ENCODE results near the gene KIAA1671. TPM values are rescaled to one million over a fixed set of nuclear protein-coding genes. Genes with fewer than 3 reads are reported as not detected.

Gene KIAA1671
- total and polyA plus RNA-seq, 2 donors (not counting 1 experiment from before 2014, with no cell fraction given): 0.01 to 0.02 TPM

- Mint-ChIP-seq H3K4me1 (no peaks in the 10 kb centered on the region), H3K27ac (no peak overlapping the region)
Observed at GRCh38 chr22:24972369-24972768, 19.9 kb downstream of the KIAA1671 start.

GRCh38 chr22:24973872-24974271 lies 21.4 kb downstream of the KIAA1671 start:
- no peak for ATAC-seq (ENCODE audit: low read depth)
- Mint-ChIP-seq H3K4me3 (no peak overlapping the region), H3K9me3 (ENCODE audit: insufficient read depth) (no peaks in the 10 kb centered on the region), H3K27ac (no peak overlapping the region), H3K27me3 (no peaks in the 10 kb centered on the region), H3K4me1 (no peaks in the 10 kb centered on the region)
- POLR2A ChIA-PET: no interaction called here
- no peak for DNase-seq
- no peak for TF ChIP-seq CTCF (IDR thresholded peaks at IDR 0.05)
- no peak for TF ChIP-seq EZH2 (IDR thresholded peaks at IDR 0.05; ENCODE audit: borderline replicate concordance, insufficient read depth, low read depth, low read length, poor library complexity, severe bottlenecking)
- no peak overlapping the region for H3K4me3 ChIP-seq (ENCODE audit: control extremely low read depth in 1 of 5, extremely low read depth in 1 of 5, insufficient read depth in 1 of 5, low read depth in 2 of 5, low read length in 4 of 5)
- no peak overlapping the region for H3K27ac ChIP-seq (ENCODE audit: low read length in 2 of 2)
- no peak overlapping the region for H2AFZ ChIP-seq (ENCODE audit: insufficient read depth, low read depth, low read length, poor library complexity, severe bottlenecking)
- no peaks in the 10 kb centered on the region for H3K36me3 ChIP-seq (replicated peaks in 1 of 2; ENCODE audit: control extremely low read depth in 1 of 2, control insufficient read depth in 1 of 2, extremely low read depth in 1 of 2, insufficient read depth in 2 of 2, low read length in 1 of 2)
- WGBS (ENCODE audit: insufficient coverage): 70% methylated on average over 4 of the region's 6 CpGs
- H3K9me3 ChIP-seq (ENCODE audit: control extremely low read depth in 1 of 3, control insufficient read depth in 2 of 3, insufficient read depth in 1 of 3, low read length in 2 of 3): no peaks in the 10 kb centered on the region
- CTCF ChIA-PET: interaction anchor here (0.8 kb wide), 1 partner anchor 11 kb away, joined by 3 read pairs; no protein-coding TSS in a partner anchor
- no peaks in the 10 kb centered on the region for H4K20me1 ChIP-seq (ENCODE audit: control insufficient read depth, insufficient read depth, low read length, poor library complexity, severe bottlenecking)
- H3K27me3 ChIP-seq (replicated peaks in 1 of 4; ENCODE audit: control extremely low read depth in 1 of 4, control insufficient read depth in 3 of 4, insufficient read depth in 4 of 4, low read length in 3 of 4): no peaks in the 10 kb centered on the region
- intact Hi-C loops (cut with micrococcal nuclease): no loop called here
- H3K79me2 ChIP-seq (ENCODE audit: control insufficient read depth, insufficient read depth, low read length): no peaks in the 10 kb centered on the region
- H3K9ac ChIP-seq (ENCODE audit: low read length): no peak overlapping the region
- H3K4me1 ChIP-seq (ENCODE audit: control insufficient read depth in 2 of 2, insufficient read depth in 2 of 2, low read length in 2 of 2): no peaks in the 10 kb centered on the region
- no peak overlapping the region for H3K4me2 ChIP-seq (replicated peaks; ENCODE audit: low read depth, low read length, poor library complexity, severe bottlenecking)

More at GRCh38 chr22:24972369-24972768, 19.9 kb downstream of the KIAA1671 start:
- H3K9me3 Mint-ChIP-seq (ENCODE audit: insufficient read depth): no peaks in the 10 kb centered on the region
- no peaks in the 10 kb centered on the region for H4K20me1 ChIP-seq (ENCODE audit: control insufficient read depth, insufficient read depth, low read length, poor library complexity, severe bottlenecking)
- H3K4me1 ChIP-seq (ENCODE audit: control insufficient read depth in 2 of 2, insufficient read depth in 2 of 2, low read length in 2 of 2): no peaks in the 10 kb centered on the region
- POLR2A ChIA-PET: no interaction called here
- H3K27me3 ChIP-seq (replicated peaks in 1 of 4; ENCODE audit: control extremely low read depth in 1 of 4, control insufficient read depth in 3 of 4, insufficient read depth in 4 of 4, low read length in 3 of 4): no peaks in the 10 kb centered on the region
- no peaks in the 10 kb centered on the region for H3K79me2 ChIP-seq (ENCODE audit: control insufficient read depth, insufficient read depth, low read length)
- TF ChIP-seq CTCF (IDR thresholded peaks at IDR 0.05): no peak
- no peak for TF ChIP-seq EZH2 (IDR thresholded peaks at IDR 0.05; ENCODE audit: borderline replicate concordance, insufficient read depth, low read depth, low read length, poor library complexity, severe bottlenecking)
- no peaks in the 10 kb centered on the region for H3K9me3 ChIP-seq (ENCODE audit: control extremely low read depth in 1 of 3, control insufficient read depth in 2 of 3, insufficient read depth in 1 of 3, low read length in 2 of 3)
- ATAC-seq (ENCODE audit: low read depth) (no peak), DNase-seq (no peak)
- intact Hi-C loops (cut with micrococcal nuclease): no loop called here
- H3K36me3 ChIP-seq (replicated peaks in 1 of 2; ENCODE audit: control extremely low read depth in 1 of 2, control insufficient read depth in 1 of 2, extremely low read depth in 1 of 2, insufficient read depth in 2 of 2, low read length in 1 of 2): no peaks in the 10 kb centered on the region
- no peak overlapping the region for H2AFZ ChIP-seq (ENCODE audit: insufficient read depth, low read depth, low read length, poor library complexity, severe bottlenecking)
- no peak overlapping the region for H3K4me2 ChIP-seq (replicated peaks; ENCODE audit: low read depth, low read length, poor library complexity, severe bottlenecking)
- no peaks in the 10 kb centered on the region for H3K27me3 Mint-ChIP-seq
- H3K4me3 Mint-ChIP-seq: no peak overlapping the region
- no peak overlapping the region for H3K4me3 ChIP-seq (ENCODE audit: control extremely low read depth in 1 of 5, extremely low read depth in 1 of 5, insufficient read depth in 1 of 5, low read depth in 2 of 5, low read length in 4 of 5)
- CTCF ChIA-PET: no interaction called here
- H3K27ac ChIP-seq (ENCODE audit: low read length in 2 of 2): no peak overlapping the region
- H3K9ac ChIP-seq (ENCODE audit: low read length): no peak overlapping the region
- WGBS (ENCODE audit: insufficient coverage): 97% methylated on average over 2 of the region's 2 CpGs
